Hepatic stellate cell (primary cell): ENCODE results near the gene MDM1.
A peak's percentile ranks its signal among the peaks of the same experiment; 100 is the strongest.

Source experiments
- DNase-seq: peaks from one replicate; pipeline ENCODE4 v3.0.0; 2011; ENCODE audit warnings: low spot score

Gene MDM1

DNA sequence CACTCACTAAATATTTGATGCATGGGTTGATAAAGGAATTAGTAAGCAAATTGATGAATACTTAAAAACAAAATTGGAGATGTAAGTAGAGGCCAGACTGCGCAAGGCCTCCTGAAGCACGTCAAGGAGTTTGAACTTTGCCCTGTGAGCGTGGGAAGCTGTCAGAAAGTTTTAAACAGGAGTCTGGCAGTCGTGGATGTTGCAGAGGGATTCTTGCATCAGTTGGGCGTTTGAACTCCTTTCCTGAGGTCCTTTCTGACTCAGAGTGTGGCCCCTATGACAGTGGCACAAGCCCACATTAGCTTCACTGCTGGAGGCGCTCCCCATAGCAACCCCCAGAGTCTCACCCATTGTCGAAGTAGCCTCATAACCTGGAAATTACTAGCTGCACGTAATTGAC, 60.8 kb downstream of the MDM1 start:
- peak; percentile 21 for DNase-seq

DNA sequence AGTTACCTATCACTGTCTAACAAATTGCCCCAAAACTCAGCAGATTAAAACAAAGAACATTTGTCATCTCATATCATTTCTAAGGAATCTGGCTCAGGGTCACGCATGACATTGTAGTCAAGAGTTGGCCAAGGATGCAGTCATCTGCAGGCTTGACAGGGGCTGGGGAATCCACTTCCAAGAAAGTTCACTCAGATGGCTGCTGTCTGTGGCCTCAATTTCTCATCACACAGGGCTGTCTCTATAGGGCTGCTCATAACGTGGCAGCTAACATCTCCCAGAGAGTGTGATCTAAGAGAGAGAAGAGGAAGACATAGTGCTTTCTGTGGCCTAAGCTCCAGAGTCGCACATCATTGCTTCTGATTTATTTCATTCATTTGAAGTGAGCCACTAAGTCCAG, 61.8 kb downstream of the MDM1 start:
- no peak for DNase-seq

DNA sequence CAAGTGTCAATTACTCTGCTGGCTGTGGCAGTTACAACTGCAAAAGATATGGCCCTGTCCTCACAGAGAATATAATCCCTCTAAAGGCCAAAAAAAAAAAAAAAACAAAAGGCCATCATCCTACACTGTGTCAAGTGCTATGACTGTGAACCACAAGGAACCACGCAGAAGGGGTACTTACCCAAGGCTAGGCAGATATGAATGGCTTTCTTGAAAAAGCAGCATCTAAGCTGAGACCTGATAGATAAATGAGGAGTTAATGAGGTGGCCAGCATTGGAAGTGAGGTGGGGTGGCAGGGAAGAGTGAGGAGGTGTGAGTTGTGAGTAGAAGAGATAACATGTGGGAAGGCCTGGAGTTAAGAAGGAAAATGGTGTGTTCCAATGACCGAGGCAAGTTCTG, 62.4 kb downstream of the MDM1 start:
- DNase-seq = no peak

DNA sequence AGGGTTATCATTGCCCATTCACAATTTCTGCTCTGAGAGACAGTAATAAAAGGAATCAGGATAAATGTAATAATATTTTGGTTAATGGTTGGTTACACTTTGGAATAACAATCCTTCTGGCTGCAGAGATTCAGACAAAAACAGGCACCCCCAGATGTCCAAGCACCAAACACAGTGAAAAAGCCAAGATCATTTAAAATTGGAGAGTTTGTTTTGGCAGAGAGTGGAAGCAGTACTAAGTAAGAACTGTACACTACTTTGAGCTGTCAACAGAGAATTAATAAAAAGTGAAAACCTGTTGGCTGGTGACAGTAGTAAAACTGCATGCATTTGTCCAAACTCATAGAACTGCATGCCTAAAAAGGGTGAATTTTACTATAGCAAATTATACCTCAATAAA, 63.2 kb downstream of the MDM1 start:
- no peak for DNase-seq

DNA sequence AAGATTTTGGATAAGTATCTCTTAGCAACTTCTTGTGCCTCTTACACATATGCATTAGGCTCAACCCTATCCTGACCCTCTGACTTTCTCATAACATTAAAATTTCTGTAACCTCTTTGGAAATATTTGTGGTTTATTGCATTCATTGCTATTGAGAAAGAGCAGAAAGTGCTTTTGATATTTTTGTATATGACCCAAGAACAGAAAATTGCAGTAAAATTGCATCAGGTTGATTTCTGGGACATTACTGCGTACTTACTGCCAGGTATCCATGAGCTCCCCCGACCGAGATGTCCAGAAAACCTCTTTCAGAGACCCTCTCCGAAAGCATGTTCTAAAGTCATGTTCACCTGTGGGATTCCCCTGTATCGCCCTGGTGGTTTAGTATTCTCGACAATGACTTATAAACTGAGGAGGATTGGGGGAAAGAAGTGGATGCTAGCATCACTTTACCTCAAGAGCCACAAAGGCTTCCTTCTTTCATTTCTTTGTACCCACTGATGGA, 64.2 kb downstream of the MDM1 start:
- peak; percentile 27 for DNase-seq

DNA sequence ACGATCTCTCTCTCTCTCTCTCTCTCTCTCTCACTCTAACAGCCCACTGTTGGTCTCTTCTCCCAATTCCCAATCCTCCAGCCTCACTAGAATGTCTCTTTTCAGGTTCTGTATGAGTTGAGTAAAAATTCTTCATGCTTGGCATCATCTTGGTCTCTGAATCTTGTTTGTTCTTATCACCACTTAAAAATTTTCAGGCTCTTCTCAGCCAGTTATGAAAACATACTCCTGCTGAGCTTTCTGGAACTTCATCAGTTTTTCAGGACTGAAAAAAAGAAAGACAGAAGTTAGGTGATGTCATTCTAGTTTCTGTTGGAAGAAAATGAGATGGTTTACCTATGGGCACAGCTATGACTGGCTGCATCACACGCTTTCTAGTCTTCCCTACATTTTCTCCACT, 67.3 kb downstream of the MDM1 start:
- peak; percentile 7 for DNase-seq

DNA sequence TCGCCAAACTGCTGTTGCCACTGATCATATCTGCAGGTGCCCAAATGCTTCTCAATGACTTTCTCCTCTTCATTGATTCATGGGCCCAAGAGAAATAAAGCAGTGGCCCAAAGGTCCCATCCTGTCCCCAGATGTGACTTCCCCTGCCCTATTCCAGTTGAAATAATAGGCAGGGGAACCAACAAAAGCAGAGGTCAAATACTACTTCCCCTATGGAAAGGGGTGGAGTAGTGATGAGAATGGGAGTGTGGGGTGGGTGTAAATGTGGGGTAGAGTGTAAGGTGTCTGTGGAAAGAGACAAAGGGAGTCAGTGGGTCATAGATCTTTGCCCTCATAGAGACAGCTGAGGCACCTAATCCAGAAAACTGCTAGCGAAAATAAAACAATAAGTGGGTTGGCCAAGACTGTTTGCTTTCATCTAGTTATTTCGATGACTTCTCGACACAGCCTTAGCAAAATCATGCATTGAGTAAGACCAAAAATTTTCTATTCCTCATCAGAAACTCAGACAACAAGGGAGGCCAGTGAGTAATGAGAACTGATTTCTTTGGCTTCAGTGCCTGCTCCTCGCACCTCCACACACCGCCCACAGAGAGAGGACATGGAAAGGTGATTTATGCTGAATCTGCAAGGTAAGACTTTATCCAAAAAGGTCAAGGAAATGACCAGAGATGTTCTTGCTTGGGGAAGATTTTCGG, 67.9 kb downstream of the MDM1 start:
- DNase-seq = no peak

DNA sequence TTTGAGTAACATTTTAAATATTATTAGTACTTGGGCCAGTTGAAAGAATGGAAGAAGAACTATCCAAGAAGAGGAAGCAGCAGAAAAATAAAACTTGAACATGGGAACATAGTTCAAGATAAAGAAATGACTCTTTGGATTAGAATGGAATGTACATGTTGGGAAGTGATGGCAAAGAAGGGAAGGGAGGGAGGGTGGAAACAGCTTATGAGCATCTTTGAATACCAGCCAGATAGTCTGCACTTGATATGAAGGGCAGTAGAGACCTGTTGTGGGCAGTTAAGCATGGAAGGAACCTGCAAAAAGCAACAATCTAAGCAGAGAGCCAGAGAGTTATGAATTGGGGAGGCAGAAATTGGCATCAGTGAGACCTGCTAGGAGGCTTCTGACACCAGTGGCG, 68.8 kb downstream of the MDM1 start:
- no peak for DNase-seq

DNA sequence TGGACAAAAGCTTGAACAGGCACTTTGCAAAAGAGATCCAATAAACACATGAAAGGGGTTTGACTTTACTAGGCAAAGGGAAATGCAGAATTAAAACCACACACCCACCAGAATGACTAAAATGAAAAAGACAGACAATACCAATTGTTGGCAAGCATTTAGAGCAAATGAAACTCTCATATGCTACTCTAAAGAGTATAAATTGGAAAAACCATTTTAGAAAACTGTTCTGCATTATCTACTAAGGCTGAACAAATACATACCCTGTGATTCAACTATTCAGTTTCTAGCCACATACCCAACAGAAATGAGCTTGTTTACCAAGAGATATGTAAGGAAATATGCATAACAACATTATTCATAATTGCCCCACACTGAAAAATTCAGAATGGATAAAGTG, 70.3 kb downstream of the MDM1 start:
- DNase-seq = no peak

DNA sequence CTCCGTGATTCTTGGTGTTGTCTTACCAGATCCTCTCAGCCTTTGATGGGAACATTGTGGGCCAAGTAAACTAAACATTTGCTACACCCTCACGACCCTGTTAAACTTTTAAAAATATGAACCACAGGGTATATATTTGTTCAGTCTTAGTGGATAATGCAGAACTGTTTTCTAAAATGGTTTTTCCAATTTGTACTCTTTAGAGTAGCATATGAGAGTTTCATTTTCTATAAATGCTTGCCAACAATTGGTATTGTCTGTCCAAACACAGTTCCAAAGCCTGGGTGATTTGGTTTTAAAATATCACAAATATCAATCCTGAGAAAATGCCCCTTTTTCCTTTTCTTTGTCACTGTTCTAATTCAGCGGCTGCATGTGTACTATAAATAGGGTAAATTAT, 72.0 kb downstream of the MDM1 start:
- no peak for DNase-seq

DNA sequence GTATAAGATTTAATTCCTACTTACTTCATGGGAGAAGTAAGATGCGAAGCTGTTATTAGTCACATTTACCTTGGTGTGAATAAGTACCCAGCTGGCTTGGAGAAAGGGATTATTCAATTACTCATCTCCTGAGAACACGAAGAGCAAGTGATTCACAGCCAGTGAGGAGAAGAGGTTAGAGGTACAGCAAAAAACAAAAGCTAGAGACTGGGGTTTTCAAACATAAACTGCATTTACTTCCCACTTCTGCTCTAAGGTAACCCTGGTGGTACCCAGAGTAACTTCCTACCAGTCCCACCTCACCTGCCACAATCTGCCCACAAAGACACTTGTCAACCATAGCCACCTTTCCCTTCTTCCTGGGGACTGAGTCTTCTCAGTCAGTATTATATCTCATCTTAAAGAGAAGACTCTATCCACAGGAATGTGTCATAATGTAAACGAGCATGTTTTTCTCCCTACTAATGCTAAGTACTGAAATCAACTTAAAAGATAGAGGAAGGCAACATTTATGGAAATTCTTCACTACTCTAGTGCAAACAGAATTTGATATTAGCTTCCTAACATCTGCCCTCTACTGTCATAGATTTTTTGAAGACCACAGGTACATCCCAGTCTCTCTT, 72.7 kb downstream of the MDM1 start:
- peak; percentile 25 for DNase-seq

DNA sequence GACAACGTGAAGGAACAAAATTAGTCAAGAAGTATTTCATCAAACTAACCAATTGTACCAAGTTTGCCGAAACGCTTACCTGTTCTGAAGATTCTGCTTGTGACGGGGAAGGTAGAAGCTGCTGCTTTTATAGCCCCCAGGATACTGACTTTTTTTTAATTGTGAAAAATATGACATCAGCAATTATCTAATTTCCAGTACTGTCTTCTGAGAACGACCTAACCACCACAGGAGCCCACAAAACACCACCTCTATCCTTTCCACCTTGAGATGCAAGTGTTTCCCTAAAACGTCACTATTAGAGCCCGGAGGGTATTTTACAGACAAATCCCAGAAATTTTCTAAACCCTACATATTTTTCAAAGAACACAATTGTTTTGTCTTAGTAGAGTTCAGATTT, 78.7 kb downstream of the MDM1 start, which contains the start of gene IL22:
IL22 (minus strand) TSS at position 101 of the 400 bp plus-strand sequence. CDS start 156 bp downstream, outside the sequence.
- DNase-seq = no peak

DNA sequence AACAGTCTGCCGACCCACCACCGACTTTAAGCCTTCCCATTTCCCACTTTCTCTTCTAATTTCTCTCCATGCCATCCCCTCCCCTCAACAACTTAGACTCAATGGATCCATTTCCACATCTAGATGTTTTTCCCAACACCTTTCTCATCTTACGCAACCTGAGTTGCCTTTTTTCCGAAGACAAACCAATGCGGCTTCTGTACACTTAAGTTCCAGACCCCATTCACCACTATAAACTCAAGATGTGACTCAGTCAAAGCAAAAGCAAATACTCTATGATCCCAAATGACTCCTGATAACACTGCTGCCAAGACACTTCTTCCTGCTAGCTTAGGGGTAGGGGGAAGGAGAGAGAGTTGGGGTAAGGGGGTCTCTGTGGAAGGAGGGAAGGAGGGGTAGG, 80.1 kb downstream of the MDM1 start:
- DNase-seq = no peak

DNA sequence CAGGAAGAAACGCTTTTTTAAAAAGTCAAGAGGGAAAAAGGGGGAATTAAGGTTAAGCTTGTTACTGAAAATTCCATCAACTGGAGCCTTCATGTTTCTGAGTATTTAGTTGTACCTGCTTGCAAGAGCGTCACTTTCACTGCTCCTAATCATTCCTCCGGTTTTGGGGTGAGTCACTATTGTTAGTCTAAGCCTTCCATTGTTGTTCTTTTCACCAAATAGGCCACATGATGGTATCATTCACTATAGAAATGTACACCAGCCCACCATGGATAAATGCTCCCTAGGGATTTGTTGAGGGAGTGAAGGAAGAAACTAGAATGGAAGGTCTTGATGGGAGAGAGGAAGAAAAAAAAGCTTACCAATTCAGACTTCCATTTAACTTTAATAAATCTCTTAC, 81.7 kb downstream of the MDM1 start:
- DNase-seq = no peak

DNA sequence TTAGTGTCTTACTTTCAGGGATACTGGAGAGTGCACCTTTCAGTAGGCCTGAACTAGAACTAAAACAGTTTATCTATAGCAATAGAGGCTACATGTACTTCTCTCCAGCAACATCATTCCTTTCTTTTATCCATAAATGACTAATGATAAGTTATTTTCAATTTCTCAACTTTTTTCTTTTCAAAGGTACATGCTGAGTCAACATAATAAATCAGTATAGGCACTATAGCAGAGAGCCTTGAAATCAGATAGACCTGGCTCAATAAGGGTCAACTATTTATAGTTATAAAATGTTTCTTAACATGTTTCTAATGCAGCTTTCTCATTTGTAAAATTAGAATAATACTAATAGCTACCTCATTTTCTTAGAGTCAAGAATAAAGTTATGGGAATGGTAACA, 84.4 kb downstream of the MDM1 start:
- DNase-seq = no peak

DNA sequence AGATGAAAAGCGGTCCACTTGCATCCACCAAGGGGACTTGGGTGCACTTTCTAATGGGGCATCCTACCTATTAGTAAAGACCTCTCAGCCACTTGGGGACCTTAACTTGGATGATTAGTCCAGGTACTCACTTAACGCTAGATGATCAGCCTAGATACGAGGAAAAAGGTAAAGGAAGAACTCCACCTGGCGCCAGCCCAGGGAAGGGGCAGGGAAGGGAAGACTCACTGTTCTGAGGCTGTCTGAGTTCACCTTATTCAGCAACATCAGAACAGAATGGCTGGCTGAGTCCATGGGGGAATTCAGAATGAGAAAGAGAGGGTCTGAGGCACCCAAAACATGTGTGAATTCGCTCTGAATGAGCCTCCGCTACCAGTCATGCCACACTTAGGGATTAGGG, 85.8 kb downstream of the MDM1 start:
- no peak for DNase-seq

DNA sequence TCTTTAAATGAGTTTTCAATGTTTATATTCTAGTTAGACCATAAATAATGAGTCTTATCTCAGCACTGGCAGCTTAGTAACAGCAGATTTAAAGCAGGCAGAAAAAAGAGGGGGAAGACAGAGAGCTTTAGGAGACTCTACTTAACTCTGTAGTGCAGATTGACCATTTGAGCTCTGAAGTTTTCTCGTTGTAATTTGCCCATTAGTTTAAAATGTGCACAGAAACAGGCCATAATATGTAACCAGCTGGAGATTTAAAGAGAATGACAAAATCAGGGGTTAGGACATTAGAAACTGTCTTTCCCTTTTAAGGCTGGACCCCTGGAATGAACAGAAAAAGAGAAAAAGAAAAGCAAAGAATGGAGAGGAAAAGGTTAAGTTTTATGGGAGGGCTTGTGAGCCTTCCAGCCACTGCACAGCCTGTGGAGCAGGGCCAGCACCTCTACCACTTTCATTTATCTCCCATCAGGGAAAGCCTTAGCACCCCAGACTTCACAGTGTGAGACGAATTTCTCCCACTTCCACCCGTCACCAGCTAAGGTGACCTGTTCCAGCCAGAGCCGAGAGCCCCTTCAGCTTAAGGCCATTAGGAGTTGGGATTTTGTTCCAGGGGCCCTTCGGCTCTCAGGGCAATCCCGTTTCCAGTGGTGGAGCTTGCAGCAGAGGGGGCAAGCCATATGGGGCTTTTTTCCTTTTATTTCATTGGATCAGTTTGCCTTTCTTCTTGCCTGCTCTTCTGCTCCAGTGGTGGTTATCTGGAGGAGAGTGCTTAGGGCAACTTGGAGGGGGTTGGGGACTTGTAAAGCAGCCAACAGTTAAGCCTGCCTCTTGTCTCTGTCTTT, 86.8 kb downstream of the MDM1 start:
- no peak for DNase-seq
